LNCaP clone FGC (cell line): ENCODE results near the gene INPP4B.

Experiments used
- DNase-seq: peaks from one replicate; pipeline ENCODE4 v3.0.0-alpha.2; 2011; ENCODE audit warnings: low read depth
- H3K4me3 ChIP-seq: 2 replicates; pipeline ENCODE4 v1.5.1; 2011; ENCODE audit warnings: mild to moderate bottlenecking, low read depth, low read length, control low read depth
- CTCF ChIP-seq: IDR thresholded peaks from 2 replicates; pipeline ENCODE4 v1.5.1; 2012; ENCODE audit warnings: mild to moderate bottlenecking; ENCODE audit not compliant: control insufficient read depth, insufficient read depth; ENCODE audit errors: extremely low read depth

Gene INPP4B

DNA sequence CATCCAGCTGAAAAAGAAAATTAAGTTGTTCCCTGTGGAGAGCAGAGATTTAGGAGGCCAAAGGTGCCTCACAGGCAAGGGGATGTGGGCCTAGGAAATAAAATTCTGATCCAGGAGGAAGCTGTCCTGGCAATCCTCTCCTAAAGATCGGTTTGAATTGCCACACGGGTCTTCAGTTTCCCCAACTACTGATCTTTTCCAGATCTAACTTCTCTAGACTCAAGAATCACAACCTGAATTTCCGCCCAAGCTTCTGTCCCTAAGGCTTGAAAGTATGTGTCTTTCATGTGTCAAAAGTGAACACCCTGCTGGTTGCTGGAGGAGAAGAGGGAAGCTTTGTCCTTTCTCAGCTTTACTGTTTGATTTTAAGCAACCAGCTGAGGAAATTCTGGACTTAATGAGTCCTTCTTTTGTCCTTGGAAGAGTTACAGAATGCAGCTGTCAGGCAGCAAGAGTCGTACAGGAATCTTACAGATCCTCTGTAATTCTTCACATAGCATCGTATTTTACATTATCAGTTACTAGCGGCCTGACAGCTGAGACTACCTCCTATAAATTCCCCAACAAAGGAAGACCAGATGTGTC, 93.8 kb downstream of the INPP4B start:
- DNase-seq, result no peak
- no peak for TF ChIP-seq CTCF
- H3K4me3 ChIP-seq, result no peak overlapping the region

GRCh38 chr4:142743121-142743825, 102.8 kb downstream of the INPP4B start:
- DNase-seq, result no peak
- TF ChIP-seq CTCF, result no peak
- H3K4me3 ChIP-seq, result no peak overlapping the region

- TF ChIP-seq CTCF, result peak; percentile 37; the same call in 1 of the 2 replicates
- DNase-seq, result no peak
- no peak overlapping the region for H3K4me3 ChIP-seq
These were observed 104.1 kb downstream of the INPP4B start for GRCh38 chr4:142741995-142742394.

DNA sequence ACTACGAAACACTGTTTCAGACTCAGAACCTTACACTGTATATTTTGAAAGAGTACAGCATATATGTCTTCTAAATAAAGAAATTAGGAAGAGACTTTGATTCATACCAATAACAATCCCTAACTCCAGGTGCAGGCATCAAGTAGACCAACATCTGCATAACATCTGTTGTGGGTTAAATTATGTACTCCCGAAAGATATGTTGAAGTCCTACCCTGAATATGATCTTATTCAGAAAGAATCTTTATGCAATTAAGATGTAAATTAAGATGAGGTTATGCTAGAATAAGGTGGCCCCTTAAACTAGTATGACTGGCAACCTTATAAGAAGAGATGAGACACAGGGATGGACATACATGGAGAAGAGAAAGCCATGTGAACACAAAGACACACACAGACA, 117.9 kb downstream of the INPP4B start:
- no peak for DNase-seq
- TF ChIP-seq CTCF, result no peak
- no peak overlapping the region for H3K4me3 ChIP-seq

DNA sequence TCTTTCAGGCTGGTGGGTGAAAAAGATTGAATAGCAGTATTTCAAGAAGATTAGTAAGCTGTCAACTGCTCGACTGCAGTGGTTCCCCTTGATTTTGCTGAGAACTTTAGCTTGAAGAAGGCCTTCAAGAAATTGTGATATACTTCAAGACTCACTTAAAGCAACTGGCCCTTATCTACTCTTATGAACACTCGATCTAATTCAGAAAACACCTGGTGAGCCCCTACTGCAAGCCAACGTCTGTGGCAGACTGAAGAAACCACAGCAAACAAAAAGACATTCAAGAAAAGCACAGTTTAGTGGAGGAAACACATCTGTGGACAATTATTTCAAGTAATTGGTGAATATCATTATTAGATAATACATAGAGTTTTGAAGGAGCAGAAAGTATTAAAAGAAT, 119.0 kb downstream of the INPP4B start:
- no peak for DNase-seq
- H3K4me3 ChIP-seq, result no peak overlapping the region
- TF ChIP-seq CTCF, result no peak

DNA sequence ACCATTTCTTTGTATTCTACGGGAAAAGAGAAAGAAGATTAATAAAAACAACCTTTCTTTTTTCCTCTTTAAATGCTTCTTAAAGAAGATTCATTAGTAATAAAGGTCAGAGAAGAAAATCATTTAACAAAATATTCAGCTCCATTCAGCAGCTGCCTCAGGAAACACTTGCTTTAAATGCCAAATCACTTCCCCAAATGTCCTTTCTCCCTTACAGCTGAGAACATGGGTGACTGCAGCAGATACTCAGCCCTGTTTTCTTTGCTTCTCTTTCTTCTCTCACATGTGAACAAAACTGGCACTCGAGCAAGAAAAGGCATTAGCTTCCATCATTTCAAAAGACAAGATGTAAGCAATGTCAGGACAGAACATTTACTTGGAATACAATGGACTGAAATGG, 120.2 kb downstream of the INPP4B start:
- no peak for TF ChIP-seq CTCF
- no peak for DNase-seq
- no peak overlapping the region for H3K4me3 ChIP-seq

DNA sequence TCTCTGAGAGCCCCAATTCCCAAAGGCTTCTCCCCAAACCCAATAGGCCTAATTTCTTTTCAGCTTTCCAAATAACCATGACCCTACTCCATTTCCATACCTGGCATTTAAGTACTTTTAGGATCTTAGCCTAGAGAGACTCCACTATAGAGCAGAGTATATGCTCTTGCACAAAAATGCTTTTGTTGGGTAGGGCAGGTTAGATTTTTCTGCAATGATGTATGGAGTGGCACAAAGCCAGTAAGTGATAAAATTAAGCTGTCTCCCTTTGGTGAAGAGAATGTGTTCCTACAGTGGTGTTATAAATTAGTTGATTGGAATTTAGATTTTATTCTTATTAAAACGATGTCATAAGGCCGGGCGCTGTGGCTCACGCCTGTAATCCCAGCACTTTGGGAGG, 124.9 kb downstream of the INPP4B start:
- H3K4me3 ChIP-seq, result no peak overlapping the region
- TF ChIP-seq CTCF, result no peak
- DNase-seq, result no peak
